ENCODE measurements around the gene MPHOSPH9.
"Not testable (repeated sequence)": the region's sequence is repeated elsewhere in the genome, so short reads cannot be mapped to it uniquely, and the experiment has no call there.

Gene MPHOSPH9

GRCh38 chr12:123254853-123255446 is 22.0 kb upstream of the MPHOSPH9 start:
- DNase-seq, result no peak

GRCh38 chr12:123253641-123254459 is 20.9 kb upstream of the MPHOSPH9 start:
- no peak for DNase-seq

GRCh38 chr12:123252365-123252764 is 19.4 kb upstream of the MPHOSPH9 start:
- DNase-seq, result not testable (repeated sequence)

GRCh38 chr12:123251403-123252076 is 18.6 kb upstream of the MPHOSPH9 start:
- no peak for DNase-seq

DNA sequence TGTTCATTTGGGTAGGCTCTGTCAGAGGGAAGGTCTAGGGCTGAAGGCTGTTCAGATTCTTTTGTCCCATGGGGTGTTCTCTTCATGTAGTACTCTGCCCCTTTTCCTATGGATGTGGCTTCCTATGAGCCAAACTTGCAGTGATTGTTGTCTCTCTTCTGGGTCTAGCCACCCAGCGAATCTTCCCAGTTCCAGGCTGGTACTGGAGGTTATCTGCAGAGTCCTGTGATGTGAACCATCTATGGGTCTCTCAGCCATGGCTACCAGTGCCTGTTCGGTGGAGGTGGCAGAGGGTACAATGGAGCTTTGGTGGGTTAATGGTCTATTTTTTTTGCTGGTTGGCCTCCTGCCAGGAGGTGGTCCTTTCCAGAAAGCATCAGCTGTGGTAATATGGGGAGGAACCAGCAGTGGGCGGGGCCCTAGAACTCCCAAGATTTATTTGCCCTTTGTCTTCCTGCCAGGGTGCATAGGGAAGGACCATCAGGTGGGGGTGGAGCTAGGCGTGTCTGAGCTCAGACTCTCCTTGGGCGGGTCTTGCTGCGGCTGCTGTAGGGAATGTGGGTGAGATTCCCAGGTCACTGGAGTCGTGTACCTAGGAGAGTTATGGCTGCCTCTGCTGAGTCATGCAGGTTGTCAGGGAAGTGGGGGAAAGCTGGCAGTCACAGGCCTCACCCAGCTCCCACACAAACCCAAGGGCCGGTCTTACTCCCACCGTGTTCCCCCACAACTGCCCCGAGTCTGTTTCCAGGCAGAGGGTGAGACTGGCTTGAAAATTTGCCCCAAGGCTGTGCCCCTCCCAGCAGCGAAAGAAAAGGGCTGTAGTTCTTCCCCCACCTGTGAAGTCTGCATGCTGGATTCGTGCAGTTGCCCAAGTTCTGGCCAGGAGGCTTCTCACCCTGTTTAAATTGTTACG is 17.8 kb upstream of the MPHOSPH9 start:
- no peak for DNase-seq

DNA sequence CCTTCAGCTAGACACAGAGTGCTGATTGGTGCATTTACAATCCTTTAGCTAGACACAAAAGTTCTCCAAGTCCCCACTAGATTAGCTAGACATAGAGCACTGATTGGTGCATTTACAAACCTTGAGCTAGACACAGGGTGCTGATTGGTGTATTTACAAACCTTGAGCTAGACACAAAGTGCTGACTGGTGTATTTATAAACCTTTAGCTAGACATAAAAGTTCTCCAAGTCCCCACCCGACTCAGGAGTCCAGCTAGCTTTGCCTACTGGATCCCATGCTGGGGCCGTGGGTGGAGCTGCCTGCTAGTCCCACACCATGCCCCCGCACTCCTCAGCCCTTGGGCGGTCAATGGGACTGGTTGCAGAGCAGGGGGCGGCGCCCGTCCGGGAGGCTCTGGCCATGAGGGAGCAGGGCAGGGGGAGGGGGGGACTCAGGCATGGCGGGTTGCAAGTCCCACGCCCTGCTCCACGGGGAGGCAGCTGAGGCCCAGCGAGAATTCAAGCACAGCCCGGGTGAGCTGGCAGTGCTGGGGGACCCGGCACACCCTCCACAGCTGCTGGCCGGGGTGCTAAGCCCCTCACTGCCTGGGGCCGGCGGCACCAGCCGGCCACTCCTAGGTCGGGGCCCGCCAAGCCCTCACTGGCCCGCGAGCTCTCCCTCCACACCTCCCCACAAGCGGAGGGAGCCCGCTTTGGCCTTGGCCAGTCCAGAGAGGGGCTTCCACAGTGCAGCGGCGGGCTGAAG is 16.2 kb upstream of the MPHOSPH9 start:
- not testable (repeated sequence) for DNase-seq

DNA sequence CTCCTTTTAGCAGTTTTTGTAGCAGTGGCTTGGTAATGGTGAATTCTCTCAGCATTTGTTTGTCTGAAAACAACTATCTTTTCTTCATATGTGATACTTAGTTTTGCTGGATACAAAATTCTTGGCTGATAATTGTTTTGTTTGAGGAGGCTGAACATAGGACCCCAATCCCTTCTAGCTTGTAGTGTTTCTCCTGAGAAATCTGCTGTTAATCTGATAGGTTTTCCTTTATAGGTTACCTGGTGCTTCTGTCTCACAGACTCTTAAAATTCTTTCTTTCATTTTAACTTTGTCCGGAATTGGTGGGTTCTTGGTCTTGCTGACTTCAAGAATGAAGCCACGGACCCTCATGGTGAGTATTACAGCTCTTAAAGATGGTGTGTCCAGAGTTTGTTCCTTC is 15.2 kb upstream of the MPHOSPH9 start:
- DNase-seq, result not testable (repeated sequence)

- DNase-seq, result no peak
These were observed 12.7 kb upstream of the MPHOSPH9 start for GRCh38 chr12:123245678-123246077.

DNA sequence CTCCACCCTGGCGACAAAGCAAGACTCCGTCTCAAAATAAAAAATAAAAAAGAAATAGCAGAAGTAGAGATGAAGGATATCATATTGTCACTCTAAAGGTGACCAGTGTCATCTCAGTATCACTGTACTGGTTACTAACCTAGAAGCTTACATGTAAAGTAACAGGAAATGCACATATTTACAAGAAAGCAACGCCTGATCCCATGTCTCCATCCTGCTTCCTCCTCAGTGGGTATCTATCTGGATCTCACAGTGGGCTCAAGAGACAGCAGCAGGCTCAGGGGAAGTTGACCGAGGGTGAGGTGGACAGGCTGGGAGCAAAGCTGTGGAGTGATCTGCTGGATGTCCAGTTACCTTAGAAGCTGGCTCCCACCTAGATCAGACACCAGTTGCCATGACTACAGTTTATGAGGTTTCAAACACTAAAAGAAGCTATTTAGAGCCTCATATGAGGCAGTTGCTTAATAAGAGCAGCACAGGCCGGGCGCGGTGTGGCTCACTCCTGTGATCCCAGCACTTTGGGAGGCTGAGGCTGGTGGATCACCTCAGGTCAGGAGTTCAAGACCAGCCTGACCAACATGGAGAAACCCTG is 10.8 kb upstream of the MPHOSPH9 start:
- DNase-seq, result no peak

- DNase-seq, result no peak
These were observed 9.4 kb upstream of the MPHOSPH9 start for GRCh38 chr12:123242116-123242904.

DNA sequence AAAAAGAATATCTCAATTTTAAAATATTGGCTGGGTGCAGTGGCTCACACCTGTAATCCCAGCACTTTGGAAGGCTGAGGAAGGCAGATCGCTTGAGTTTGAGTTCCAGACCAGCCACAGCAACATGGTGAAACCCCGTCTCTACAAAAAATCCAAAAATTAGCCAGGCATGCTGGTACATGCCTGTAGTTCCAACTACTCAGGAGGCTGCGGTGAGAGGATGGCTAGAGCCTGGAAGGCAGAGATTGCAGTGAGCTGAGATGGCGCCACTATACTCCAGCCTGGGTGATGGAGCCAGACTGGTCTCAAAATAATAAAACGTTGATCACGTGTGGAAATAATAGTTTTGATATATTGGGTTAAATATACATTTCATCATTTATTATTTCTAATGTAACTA is 6.0 kb upstream of the MPHOSPH9 start:
- DNase-seq, result no peak

GRCh38 chr12:123238330-123238682 is 5.4 kb upstream of the MPHOSPH9 start:
- DNase-seq, result no peak

GRCh38 chr12:123237646-123238329 is 4.8 kb upstream of the MPHOSPH9 start:
- DNase-seq, result peak; percentile 72 to 78

GRCh38 chr12:123233505-123234308 is 766 bp upstream of the MPHOSPH9 start:
- DNase-seq, result no peak

DNA sequence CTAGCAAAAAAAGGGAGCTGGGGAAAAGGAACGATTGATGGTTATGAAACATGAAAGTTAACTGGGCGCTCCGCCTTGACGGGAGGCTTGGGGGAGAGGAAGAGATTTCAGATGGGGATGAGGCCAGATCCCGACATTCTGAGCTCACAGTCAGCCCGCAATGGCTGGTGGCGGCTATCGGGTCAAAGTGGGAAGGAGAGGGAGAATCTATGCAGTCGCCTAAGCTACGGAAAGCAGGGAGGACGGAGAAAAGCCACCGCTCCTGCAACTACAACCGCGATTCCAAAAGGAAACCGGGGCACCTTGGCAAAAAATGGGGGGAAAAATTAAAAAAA is 502 bp downstream of the MPHOSPH9 start:
- no peak for DNase-seq

DNA sequence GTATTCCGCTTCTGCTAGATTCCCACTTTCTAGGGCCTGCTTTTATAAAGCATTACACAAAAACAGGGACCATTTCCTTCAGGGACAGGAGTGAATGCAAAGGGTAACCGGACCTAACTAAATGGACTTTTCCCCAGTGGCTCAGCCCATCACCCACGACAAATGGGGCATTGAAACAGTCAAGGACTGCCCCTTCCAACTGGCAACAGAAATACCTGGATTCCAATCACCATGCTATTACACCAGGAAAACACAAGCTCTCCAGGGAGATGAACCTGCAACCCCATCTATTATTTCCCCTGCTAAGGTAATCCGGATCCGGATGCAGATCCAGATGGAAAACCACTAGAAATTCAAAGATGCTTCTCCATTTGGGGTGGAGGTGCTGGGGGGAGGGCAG is 1.0 kb downstream of the MPHOSPH9 start:
- DNase-seq, result no peak

DNA sequence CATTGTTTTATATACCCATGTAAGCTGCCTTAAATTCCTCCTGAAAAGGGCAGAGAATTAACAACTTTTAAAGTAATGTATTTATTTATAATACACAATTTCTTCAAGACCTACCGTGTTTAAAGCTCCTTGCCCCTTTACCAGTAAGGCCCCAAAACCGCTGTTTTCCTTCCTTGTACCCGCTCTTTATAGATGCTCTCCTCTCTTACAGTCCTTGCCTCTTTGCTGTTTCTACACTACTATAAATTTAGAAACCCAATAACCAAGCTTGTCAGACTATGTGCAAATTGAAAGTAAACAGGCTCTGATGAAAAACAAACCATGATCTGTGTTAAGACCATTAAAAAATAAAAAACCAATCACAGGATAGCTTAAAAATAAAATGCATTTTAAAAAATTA is 3.9 kb downstream of the MPHOSPH9 start:
- no peak for DNase-seq

GRCh38 chr12:123227581-123228258 is 5.2 kb downstream of the MPHOSPH9 start:
- no peak for DNase-seq

GRCh38 chr12:123225443-123225842 is 7.5 kb downstream of the MPHOSPH9 start:
- no peak for DNase-seq
